Measurements from ENCODE around the gene LRRC43. TPM values are rescaled to one million over a fixed set of nuclear protein-coding genes. Genes with fewer than 3 reads are reported as not detected.

The LRRC43 gene, protein sequence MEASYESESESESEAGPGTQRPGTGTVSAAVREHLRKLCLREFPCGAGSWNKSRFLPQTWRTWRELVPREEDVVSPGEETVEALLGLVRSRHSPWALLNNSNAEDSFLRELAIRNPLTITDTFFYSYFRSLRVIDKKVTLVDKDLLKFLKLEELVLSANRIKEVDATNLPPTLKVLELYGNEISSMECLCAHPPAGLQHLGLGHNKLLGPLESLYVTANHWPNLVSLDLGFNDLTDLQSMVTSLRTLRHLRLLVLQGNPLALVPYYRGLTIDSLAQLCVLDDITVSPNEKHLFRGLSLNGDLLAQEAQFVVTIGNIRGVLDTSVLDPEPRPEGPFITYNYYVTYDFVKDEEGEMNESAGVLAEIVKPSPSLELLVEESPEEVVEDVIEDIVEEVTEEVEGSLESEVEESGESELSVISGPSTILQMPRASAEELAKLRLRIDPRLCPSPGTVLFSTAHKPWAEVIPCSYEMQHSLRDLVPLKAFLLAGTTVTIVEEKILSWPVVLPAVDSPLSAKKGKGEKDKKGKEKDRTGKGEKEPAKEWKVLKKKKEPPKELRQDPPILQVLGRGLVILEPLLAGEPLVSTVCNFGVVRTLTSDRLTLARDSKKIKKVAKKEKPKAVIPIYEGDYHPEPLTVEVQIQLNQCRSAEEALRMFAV
- 1.1 and 1.7 TPM in 2 replicates for total RNA-seq
- long read RNA-seq, result 0 reads

DNA sequence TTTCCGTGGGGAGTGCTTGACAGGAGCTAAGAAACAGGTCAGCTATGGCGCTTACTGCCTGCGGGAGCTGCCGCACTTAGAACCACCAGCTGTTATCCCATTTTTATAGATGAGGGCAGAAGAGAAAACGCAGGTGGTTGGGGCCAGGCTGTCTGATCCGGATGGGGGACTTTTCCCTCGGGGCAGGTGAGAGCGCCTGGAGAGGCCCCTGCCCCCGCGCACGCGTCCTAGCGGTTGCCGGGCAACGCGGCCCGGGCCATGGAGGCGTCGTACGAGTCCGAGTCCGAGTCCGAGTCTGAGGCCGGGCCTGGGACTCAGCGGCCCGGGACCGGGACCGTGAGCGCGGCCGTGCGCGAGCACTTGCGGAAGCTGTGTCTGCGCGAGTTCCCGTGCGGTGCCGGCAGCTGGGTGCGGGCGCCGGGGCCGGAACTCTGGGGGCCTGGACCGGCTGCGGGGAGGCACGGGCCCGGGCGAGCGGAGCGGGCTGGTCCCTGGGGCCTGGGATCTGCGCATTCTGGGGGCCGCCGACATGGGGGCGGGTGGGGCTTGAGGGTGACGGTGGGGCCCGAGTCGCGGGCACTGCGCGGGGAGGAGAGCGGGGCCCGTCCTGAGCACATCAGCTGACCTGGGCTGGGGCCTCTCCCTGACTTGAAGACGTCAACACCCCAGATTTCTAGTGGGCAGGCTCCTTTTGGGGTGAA is at the start of gene LRRC43:
Gene LRRC43 (plus strand): TSS at position 237 of the 701 bp plus-strand sequence. CDS start 22 bp downstream, at position 259.
- peaks cover 4% of the 10 kb centered on the region for H3K4me1 Mint-ChIP-seq
- H3K27ac Mint-ChIP-seq (ENCODE audit: unreplicated experiment), result no peak within 1 kb of the TSS
- TF ChIP-seq, protein P1, sequence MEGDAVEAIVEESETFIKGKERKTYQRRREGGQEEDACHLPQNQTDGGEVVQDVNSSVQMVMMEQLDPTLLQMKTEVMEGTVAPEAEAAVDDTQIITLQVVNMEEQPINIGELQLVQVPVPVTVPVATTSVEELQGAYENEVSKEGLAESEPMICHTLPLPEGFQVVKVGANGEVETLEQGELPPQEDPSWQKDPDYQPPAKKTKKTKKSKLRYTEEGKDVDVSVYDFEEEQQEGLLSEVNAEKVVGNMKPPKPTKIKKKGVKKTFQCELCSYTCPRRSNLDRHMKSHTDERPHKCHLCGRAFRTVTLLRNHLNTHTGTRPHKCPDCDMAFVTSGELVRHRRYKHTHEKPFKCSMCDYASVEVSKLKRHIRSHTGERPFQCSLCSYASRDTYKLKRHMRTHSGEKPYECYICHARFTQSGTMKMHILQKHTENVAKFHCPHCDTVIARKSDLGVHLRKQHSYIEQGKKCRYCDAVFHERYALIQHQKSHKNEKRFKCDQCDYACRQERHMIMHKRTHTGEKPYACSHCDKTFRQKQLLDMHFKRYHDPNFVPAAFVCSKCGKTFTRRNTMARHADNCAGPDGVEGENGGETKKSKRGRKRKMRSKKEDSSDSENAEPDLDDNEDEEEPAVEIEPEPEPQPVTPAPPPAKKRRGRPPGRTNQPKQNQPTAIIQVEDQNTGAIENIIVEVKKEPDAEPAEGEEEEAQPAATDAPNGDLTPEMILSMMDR (conservative IDR thresholded peaks at IDR 0.05), result no peak
- H3K4me3 Mint-ChIP-seq, result peak within 1 kb of the TSS; percentile 84
- DNase-seq (ENCODE audit: low read depth, low spot score), result peak; percentile 35
- peaks cover 9% of the 10 kb centered on the region for H3K27me3 Mint-ChIP-seq (ENCODE audit: low read depth)
- H3K9me3 Mint-ChIP-seq, result no peaks in the 10 kb centered on the region
- no peaks in the 10 kb centered on the region for H3K36me3 Mint-ChIP-seq (ENCODE audit: low read depth)

DNA sequence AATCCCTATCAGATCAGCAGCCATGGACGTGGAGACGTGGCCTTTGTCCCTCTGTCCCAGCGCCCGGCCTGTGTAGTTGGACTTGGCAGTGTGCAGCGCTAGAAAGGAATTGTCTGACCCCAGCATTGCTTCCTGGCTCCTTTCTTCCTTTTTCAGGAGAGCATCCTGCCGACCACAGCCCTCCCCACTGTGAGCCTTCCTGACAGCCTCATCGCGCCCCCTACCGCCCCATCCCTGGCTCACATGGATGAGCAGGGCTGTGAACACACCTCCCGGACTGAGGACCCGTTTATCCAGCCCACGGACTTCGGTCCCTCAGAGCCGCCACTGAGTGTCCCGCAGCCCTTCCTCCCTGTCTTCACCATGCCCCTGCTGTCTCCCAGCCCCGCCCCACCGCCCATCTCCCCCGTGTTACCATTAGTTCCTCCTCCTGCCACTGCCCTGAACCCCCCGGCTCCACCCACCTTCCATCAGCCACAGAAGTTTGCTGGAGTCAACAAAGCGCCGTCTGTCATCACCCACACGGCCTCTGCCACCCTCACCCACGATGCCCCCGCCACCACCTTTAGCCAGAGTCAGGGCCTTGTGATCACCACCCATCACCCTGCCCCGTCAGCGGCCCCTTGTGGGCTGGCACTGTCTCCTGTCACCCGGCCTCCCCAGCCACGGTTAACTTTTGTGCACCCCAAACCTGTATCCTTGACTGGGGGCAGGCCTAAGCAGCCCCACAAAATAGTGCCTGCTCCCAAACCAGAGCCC is 49.6 kb upstream of the LRRC43 start:
- no peak for DNase-seq (ENCODE audit: low read depth, low spot score)
- Mint-ChIP-seq H3K4me3 (no peak overlapping the region), H3K36me3 (ENCODE audit: low read depth) (no peaks in the 10 kb centered on the region), H3K27ac (ENCODE audit: unreplicated experiment) (no peak overlapping the region), H3K4me1 (no peaks in the 10 kb centered on the region), H3K27me3 (ENCODE audit: low read depth) (no peaks in the 10 kb centered on the region), H3K9me3 (no peaks in the 10 kb centered on the region)
- TF ChIP-seq, protein P1 (conservative IDR thresholded peaks at IDR 0.05), result no peak

DNA sequence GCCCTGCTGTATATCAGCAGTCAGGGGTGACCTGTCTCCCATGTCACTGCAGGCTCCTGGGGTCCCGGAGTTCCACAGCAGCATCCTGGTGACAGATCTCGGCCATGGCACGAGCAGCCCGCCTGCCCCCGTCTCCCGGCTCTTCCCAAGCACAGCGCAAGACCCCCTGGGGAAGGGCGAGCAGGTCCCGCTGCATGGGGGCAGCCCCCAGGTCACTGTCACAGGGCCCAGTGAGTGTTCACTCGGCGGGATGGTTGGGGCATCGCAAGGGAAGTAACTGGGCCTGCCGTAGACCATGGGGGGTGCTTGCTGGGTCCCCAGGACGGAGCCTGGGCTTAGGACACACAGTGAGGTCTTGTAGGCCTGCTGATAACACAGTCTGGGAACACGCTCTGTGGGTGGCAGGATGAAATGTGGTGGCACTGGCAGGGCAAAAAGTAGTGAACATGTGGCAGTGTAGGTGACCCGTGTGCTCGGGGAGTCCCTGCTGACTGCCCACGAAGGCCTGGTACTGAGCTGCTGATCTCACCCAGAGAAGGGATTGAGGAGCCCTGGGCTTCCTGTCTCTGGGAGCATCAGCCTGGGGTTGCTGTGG is 47.4 kb upstream of the LRRC43 start:
- Mint-ChIP-seq H3K4me1 (no peaks in the 10 kb centered on the region), H3K27ac (ENCODE audit: unreplicated experiment) (no peak overlapping the region), H3K9me3 (no peaks in the 10 kb centered on the region), H3K36me3 (ENCODE audit: low read depth) (peaks cover 1% of the 10 kb centered on the region), H3K27me3 (ENCODE audit: low read depth) (no peaks in the 10 kb centered on the region), H3K4me3 (no peak overlapping the region)
- no peak for DNase-seq (ENCODE audit: low read depth, low spot score)
- TF ChIP-seq, protein P1 (conservative IDR thresholded peaks at IDR 0.05), result no peak

DNA sequence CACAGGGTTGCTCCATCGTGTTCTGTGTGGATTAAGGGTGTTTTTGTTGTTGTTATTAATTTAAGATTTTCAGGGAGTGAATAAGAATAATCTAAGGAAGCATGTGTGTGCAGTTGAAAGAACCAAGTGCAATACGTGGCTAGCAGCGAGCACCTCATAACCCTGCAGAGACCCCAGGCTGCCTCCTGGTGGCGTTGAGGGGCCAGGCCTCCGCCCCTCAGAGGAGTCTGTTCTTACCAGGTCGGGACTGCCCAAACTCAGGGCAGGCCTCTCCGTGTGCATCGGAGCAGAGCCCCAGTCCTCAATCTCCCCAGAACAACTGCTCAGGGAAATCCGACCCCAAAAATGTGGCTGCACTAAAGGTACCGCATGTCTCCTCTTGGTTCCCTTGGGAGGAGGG is 45.7 kb upstream of the LRRC43 start:
- H3K4me3 Mint-ChIP-seq, result no peak overlapping the region
- no peak overlapping the region for H3K27ac Mint-ChIP-seq (ENCODE audit: unreplicated experiment)
- H3K36me3 Mint-ChIP-seq (ENCODE audit: low read depth), result peaks cover 12% of the 10 kb centered on the region
- H3K27me3 Mint-ChIP-seq (ENCODE audit: low read depth), result no peaks in the 10 kb centered on the region
- TF ChIP-seq, protein P1 (conservative IDR thresholded peaks at IDR 0.05), result peak; percentile 42
- no peak for DNase-seq (ENCODE audit: low read depth, low spot score)
- H3K9me3 Mint-ChIP-seq, result no peaks in the 10 kb centered on the region
- H3K4me1 Mint-ChIP-seq, result no peaks in the 10 kb centered on the region

DNA sequence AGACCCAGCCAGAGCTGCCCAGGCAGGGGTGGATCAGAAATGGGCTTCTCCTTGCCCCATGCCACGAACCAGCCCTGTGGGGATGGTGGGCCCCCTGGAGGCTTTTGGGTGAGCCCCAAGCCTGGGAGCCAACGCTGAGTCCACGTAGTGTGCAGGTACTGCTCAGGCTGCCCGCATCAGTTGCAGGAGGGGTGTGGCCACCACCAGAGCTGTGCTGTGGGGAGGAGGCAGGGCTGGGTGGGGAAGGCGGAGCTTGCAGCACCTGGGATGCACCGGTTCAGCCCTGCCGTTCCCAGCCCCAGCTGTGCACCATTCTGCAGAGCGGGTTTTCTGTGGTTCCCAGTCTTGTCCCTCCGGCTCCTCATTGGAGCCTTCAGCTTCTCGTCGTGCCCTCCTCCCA is 45.2 kb upstream of the LRRC43 start:
- H3K9me3 Mint-ChIP-seq, result no peaks in the 10 kb centered on the region
- H3K27ac Mint-ChIP-seq (ENCODE audit: unreplicated experiment), result no peak overlapping the region
- TF ChIP-seq, protein P1 (conservative IDR thresholded peaks at IDR 0.05), result no peak
- peaks cover 17% of the 10 kb centered on the region for H3K36me3 Mint-ChIP-seq (ENCODE audit: low read depth)
- no peaks in the 10 kb centered on the region for H3K27me3 Mint-ChIP-seq (ENCODE audit: low read depth)
- no peaks in the 10 kb centered on the region for H3K4me1 Mint-ChIP-seq
- DNase-seq (ENCODE audit: low read depth, low spot score), result no peak
- no peak overlapping the region for H3K4me3 Mint-ChIP-seq

Measured in neural crest cell (in vitro differentiated cells).